HG03108 (cell line): ENCODE data around the gene PRAF2.

Experiments used
- ATAC-seq: cut with Tn5 transposase; IDR thresholded peaks from one replicate; pipeline ENCODE4 v1.9.1; 2021; ENCODE audit warnings: moderate library complexity; ENCODE audit not compliant: unreplicated experiment

The PRAF2 gene, protein sequence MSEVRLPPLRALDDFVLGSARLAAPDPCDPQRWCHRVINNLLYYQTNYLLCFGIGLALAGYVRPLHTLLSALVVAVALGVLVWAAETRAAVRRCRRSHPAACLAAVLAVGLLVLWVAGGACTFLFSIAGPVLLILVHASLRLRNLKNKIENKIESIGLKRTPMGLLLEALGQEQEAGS

DNA sequence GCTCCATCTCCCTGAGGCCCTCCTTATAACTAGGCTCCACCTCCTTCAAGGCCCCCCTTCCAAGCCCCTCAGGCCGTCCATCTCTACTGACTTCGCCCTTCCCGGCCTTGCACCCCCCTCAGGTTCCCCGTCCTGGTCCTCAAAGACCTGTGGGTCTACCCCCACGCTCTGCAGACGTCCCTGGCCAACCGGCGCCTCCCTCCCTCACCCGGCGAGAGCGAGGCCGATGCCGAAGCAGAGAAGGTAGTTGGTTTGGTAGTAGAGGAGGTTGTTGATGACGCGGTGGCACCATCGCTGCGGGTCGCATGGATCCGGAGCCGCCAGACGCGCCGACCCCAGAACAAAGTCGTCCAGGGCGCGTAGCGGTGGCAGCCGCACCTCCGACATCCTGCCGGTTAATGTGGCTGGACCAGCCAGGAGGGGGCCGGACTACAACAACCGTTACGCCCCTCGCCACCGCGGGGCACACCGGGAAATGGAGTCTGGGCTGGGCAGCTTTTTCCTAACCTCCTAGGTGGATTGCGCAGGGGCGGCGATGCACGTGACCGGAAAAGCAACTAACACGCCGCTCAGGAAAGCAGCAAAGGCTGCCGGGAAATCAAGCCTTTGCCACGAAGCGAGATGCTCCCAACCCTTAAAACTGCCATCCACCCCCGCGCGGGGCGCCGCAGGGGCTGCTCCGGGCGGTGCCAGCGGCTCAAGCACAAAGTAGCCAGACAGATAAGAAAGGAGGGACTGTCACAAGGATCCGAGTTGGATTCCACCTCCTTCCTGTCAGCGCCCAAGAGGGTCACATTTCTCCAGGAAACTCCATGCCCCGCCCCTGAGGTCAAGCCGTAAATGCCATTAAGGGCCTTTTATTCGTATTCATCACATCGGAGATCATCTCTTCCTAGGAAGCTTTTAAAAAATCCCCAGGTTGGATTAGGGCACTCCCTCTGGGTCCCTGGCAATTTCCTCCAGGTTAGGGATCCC lies at the start of gene PRAF2:
TSS of gene PRAF2 (minus strand) at position 402 of the 975 bp plus-strand sequence. CDS start at position 387, 15 bp downstream.
- peak; percentile 78 for ATAC-seq

DNA sequence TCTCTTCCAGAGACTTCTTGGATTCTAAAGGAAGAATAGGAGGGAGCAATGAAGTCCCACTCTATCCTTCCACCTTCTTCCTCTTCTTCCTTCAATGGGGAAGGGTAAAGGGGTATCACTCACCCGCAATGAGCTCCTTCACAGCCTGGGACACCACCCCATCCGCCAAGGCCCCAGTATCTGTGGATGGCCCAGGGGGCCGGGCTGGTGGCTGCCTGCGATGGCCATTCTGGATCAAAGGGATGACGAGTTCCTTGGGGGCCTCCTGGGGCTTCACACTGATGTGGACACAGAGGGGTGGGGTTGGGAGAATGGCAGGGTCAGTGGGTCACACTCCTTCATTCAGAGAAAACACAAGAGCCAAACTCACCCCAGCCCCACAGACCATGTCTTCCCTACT lies 48.7 kb upstream of the PRAF2 start:
- no peak for ATAC-seq

DNA sequence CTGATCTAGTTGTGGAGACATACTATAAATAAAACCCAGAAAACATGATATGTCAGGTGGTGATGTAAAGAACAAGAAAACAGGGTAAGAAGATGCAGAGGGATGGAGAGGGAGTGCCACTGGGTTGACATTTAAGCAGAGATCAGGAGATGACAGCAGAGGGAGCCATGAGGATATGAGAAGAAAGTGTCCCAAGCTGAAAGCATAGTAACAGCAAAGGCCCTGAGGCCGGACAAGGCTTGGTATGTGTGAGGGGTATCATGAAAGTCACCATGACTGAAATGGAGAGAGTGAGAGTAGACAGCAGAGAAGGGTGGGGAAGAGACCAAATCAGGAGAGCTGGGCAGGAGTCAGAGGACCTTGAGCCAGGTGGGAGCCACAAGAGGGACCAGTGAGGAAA lies 46.3 kb upstream of the PRAF2 start:
- ATAC-seq, result no peak

DNA sequence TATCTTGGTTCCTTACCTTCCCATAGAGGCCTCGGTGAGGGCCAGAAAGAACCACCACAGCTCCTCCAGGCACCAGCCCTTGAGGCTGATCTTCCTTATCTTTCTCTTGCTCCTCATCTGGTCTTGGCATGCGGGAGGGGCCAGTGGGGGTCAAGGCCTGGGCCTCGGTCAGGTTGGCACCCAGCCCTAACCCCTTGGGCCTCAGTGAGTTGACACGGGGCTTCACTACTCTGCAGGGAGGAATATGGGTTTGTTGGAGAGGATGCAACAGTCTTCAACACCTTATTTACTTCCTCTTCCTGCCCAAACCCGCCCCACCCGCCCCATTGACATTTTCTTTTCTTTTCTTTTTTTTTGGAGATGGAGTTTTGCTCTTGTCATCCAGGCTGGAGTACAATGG lies 43.8 kb upstream of the PRAF2 start:
- no peak for ATAC-seq

DNA sequence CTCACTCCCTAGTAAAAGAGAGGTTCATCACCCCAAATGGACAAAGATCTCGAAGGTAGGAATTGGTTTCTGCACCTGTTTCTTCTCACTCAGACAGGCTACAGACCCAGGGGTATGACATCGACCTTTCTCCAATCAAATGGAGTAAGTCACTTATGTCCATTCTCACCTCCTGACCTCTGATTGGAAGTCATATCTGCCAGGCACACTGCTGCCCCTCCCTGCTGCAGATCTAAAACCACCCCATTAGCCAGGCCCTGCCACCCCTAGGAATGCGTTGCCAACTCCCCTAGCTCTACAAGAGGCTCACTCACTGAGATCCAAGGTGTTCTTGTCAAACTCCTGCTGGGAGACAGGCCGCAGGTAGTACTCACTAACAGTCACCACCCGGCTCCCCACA lies 42.9 kb upstream of the PRAF2 start:
- ATAC-seq, result no peak

DNA sequence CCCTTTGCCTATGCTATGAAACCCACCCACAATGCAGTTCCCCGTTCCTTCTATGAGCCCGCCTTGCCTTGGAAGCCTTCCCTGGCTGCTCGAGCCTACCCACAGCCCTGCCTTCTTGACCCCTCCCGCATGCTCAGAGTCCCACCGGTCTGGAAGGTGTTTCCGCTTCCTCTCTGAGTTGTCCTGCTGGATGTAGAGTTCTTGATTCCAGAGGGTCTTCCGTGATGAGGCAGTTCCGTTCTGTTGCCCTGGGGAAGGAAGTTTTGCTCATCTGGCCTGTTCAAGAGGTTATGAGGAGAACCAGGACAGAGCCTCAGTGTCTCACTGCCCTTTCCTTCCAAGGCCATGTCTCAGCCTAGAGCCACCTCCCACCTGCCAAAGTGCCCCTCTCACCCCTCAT lies 42.3 kb upstream of the PRAF2 start:
- ATAC-seq, result no peak

DNA sequence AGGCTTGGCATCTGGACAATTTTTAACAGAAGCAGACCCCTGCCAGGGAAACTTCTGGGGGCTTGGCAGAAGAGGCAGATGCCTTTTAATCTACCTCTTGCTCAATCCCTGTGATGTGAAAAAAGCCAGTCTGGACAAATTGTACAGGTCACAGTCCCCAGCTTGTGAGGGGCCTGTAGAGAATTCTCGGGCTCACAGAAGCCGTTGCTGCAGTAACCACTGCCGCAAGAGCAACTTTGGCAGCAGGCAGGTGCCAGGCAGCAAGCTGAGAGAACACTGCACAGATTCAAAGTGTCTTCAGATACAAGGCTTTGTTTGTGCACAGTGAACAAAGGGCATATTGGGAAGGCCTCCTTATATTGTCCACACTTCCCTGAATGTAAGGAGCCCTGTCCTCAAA lies 38.0 kb upstream of the PRAF2 start:
- no peak for ATAC-seq

DNA sequence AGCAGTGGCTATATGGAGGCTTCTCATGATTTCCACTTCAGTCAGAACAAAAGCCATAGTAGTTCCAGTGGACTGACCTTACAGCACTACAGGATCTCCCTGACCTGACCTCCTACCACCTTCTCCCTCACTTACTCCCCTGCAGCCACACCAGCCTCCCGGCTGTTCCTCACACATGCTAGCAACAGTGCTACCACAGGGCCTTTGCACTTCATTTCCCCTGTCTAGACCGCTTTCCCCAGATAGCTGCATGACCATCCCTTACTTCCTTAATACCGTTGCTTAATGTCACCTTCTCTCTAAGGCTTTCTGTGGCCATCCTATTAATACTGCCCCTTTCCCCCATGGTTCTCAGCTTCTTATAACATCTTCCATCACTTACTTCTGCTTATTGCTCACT lies 36.6 kb upstream of the PRAF2 start:
- no peak for ATAC-seq

DNA sequence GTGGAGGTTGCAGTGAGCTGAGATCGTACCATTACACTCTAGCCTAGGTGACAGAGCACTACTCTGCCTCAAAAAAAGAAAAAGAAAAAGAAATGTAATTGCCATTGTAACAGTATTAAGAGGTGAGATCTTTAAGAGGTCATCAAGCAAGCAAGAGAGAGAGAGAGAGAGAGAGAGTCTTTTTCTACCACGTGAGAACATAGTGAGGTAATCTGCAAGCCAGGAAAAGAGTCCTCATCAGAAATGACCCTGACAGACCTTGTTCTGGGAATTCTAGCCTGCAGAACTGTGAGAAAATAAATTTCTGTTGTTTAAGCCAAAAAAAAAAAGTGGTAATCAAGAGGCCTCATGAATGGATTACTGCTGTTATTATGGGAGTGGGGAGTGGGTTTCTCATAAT lies 34.8 kb upstream of the PRAF2 start:
- ATAC-seq, result no peak

DNA sequence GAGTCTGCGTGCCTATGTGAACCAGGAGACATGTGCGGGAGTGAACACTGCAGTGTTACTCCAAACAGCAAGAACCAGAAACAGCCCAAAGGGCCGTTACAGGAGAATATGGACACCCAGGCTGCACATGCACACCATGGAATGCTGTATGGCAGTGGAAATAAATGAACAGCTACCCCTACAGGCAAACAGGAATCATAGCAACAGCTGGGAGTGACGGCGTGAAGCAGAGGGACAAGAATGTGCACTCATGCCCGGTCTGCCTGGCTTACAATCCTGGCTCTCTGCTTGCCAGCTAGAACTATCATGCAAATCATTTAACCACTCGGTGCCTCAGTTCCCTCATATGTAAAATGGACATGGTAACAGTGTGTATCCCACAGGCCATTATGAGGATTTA lies 33.1 kb upstream of the PRAF2 start:
- ATAC-seq, result no peak

DNA sequence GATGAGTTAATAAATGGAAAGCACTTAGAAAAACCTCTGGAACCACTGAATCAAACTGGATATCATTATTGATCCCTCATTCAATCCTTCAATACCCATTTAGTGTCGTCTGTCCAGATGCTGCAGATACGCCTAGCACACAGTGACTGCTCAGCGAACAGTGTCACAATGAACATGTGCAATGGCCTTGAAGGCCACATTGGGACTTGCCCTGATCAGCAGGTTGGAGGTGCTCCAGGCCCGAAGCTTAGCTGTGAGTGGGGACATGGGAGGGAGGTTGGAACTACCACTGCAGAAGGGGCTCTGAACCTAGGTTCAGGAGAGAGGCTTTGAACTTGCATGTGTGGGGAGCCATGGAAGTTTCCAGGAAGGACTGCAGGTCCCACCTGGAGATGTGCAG lies 32.5 kb upstream of the PRAF2 start:
- ATAC-seq, result no peak

DNA sequence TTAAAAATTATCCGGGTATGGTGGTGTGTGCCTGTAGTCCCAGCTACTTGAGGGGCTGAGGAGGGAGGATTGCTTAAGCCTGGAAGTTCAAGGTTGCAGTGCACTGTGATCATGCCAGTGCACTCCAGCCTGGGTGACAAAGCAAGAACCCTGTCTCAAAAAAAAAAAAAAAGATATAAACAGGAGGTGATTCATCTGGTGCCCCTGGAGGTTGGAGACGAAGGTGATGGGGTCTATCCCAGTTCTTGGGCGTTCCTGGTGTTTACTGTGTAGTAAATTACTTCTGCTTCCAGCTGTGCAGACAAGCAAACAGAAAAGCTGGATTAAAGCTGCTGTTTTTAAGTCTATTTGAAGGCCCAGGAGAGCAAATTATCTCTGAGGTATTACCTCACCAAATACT lies 29.8 kb upstream of the PRAF2 start:
- ATAC-seq, result no peak

DNA sequence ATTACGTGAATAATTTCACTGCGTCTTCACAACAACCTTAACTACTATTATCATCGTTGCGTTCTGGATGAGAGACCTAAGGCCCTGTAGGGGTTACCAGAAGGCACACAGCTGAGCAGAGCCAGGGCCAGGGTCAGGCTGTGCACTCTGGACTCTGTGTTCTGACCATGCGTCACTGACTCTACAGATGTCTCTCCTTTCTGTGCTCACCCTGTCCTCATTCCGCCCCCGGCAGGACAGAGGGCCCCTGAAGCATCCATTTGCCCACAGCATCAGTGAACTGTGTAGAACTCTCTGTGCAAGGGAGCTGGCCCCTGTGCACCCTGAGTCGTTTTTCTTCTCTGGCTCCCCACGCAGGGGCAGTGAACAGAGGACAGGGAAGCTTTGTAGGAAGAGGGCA lies 28.4 kb upstream of the PRAF2 start:
- ATAC-seq, result no peak

DNA sequence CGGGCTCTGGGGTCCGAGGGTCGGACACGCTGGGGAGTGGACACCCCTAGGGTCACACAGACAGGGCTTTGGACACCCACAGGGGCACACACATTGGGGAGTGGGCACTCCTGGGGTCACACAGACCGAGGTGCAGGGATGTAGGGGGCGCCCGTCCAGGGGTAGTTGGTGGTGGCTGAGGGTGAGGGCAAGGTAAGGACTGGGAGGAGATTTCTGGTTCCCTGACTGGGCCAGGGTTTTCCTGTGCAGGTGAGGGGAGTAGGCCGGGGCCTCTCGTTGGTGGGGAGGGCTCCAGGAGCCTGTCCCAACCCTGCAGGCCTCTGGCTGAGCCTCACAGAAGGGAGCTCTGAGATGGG lies 27.8 kb upstream of the PRAF2 start:
- no peak for ATAC-seq

DNA sequence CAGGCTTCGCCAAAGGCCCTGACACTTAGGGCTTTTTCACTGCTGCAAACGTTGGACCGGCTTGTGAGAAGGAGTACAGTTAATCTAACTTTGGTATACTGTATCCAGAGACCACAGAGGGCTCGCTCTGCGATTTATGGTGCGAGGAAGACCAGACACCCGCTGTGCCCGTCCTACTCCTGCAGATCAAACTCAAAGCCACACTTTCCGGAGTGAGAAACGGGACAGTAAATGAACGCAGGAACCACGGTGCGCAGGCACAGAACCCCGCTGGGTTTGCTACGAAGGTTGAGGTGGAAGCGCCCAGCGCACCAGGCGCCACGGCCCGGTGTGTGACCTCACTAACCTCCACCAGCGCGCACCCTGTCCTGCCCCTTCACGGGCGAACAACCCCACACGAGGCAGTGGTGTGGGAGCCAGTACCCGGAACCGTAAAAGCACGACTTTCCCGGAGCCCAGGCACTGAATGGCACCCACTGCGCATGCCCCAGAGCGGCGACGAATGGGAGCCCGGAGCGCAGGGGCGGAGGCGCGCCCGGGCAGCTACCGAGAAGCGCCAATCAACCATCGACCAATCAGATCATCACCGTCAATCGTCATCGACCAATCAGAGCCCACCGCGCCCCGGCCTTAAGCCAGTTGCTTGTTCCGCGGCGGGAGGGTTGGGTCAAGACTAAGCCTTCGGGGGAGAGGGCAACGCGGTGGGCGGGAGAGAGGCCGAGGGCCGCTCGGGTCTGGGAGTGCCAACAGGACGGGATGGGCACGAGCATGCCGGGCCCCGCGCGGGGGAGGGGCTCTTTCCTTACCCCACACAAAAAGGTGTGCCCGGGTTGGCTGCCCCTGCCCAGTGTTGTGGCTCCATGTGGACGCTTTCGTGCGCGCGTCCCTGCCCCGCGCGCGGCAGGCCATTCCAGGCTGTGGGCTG lies 27.2 kb upstream of the PRAF2 start:
- peak; percentile 87 for ATAC-seq

DNA sequence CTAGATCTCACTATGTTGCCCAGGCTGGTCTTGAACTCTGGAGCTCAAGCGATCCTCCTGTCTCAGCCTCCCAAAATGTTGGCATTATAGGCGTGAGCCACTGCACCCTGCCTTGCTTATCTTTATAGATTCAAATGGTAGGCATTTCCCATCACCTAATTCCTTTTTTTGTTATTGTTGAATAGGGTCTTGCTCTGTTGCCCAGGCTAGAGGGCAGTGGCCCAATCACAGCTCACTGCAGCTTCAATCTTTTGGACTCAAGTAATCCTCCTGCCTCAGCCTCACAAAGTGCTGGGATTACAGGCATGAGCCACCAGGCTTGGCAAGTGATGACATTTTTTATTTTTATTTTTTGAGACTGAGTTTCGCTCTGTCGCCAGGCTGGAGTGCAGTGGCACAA lies 22.6 kb upstream of the PRAF2 start:
- ATAC-seq, result no peak

DNA sequence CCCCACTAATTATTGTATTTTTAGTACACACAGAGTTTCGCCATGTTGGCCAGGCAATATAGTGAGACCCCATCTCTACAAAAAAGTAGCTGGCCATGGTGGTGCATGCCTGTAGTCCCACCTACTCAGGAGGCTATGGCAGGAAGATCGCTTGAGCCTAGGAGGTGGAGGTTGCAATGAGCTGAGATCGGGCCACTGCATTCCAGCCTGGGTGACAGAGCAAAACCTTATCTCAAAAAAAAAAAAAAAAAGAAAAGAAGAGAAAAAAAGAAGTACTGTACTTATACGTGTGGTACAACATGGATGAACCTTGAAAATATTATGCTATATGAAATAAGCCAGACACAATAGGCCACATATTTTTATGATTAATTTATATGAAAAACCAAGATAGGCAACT lies 15.8 kb upstream of the PRAF2 start:
- ATAC-seq, result no peak

DNA sequence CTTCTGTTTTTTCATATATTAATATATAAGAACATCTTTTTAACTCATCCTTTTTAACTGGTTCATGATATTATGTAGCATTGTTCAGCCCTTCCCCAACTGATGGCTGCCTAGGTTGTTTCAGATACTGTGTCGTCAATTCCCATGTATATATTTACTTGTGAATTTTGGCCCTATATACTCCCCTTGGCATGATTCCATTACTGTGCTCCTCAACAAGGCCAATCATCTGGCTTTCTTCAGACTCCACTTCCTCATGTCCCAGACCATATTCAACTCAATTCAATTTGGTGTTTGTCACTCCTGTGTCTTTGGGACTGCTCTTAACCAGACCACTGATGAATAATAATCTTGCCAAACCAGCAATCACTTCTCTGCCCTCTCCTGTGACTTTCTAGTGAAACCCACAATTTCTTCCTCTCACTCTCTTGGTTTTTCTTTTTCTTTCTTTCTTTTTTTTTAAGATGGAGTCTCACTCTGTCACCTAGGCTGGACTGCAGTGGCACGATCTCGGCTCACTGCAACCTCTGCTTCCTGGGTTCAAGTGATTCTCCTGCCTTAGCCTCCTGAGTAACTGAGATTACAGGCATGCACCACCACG lies 8.6 kb upstream of the PRAF2 start:
- no peak for ATAC-seq

DNA sequence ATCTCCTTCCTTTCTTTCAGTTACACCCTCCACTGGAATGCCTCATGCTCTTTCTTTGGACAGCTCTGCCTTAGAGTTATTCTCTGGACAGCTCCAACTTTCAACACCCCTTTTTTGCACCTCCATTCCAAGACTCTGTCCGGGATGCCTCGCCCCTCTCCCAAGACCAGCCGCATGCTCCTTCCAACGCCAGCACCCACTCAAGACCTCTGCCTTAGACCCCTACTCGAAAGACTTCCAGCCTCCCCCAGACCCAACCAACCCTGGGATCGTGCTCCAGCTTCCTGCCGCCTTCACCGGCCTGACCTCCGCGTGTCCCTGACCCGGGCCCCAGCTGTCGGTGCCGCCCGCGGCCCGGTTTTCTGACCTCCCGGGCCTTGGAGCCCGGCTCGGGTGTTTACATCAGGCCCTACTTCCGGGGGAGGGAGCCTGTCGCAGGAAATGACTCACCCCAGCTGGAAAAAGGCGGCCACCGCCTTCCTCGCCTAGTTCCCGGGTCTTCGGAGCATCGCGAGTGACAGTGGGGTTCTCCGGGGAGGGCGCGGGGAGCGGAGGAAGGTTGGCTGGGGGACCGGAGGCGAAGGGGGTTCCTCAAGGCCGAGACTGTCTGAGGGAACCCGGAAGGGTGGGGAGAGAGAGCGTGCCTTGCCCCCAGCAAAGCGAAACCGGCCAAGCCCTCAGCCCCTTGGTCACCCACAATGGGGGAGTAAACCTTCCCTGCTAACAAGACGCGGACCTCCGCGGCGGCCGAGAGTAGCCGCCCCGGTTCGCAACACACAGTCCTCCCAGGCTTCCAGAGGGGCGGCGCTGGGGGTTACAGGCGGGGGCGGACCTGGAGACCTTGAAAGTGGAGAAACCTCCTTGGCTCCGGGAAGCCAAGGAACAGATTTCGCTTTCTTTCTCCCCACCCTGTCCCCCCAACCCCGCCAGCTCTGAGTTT lies 6.0 kb upstream of the PRAF2 start, which contains the start of gene WDR45:
TSS of gene WDR45 (minus strand) at position 399 of the 940 bp plus-strand sequence. CDS start 1,792 bp downstream, outside the sequence.
- ATAC-seq, result peak; percentile 69

DNA sequence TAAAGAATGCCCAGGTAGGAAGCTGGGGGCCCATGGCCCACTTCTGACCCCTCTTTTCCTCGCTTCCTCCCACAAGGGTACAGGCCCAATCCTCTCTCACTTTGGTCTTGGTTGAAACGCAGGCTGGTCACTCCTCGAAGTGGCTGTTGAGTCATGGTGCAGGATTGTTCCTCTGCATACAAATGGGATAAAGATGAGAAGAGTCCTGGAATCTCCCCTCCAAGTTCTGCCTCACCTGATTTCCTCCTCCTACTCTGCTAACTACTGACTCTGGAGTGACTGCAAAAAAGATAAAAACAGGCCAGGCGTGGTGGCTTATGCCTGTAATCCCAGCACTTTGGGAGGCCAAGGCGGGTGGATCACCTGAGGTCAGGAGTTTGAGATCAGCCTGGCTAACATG lies 4.1 kb upstream of the PRAF2 start:
- ATAC-seq, result no peak
